Progenitor cell of endocrine pancreas (in vitro differentiated cells): ENCODE data around the gene SLC23A1. TPM values are rescaled to one million over a fixed set of nuclear protein-coding genes. Genes with fewer than 3 reads are reported as not detected.

Experiments
- DNase-seq: peaks from one replicate; pipeline ENCODE4 v3.0.0; 2021; ENCODE audit warnings: low spot score; ENCODE audit not compliant: unreplicated experiment
- H3K27ac Mint-ChIP-seq: 2 replicates; pipeline ENCODE4 v1.8.0; 2021; ENCODE audit warnings: mild to moderate bottlenecking, moderate library complexity, mixed read lengths
- H3K27me3 Mint-ChIP-seq: 2 replicates; pipeline ENCODE4 v1.8.0; 2021; ENCODE audit warnings: mixed read lengths
- H3K36me3 Mint-ChIP-seq: 2 replicates; pipeline ENCODE4 v1.8.0; 2022; ENCODE audit warnings: mixed read lengths; ENCODE audit not compliant: insufficient read depth
- H3K4me1 Mint-ChIP-seq: 2 replicates; pipeline ENCODE4 v1.8.0; 2021; ENCODE audit warnings: low read depth, mixed read lengths
- H3K4me3 Mint-ChIP-seq: 2 replicates; pipeline ENCODE4 v1.8.0; 2021; ENCODE audit warnings: low read depth, mild to moderate bottlenecking, moderate library complexity, mixed read lengths
- H3K9me3 Mint-ChIP-seq: 2 replicates; pipeline ENCODE4 v1.8.0; 2021; ENCODE audit warnings: low read depth, mixed read lengths
- long read RNA-seq: library from polyadenylated mRNA; unstranded; transcript quantifications from one replicate; pipeline ENCODE4 v2.0.0, GENCODE V29; 2020
- total RNA-seq: library from RNA; stranded (reverse); gene quantifications from 2 replicates; pipeline ENCODE4 v1.2.1, GENCODE V29; 2021
- TF ChIP-seq, protein P1 (sequence below): fragments of 200-600 bp; sonication (generic); IDR thresholded peaks from one replicate; pipeline ENCODE4 v1.5.0; 2021; ENCODE audit warnings: antibody characterized with exemption, mild to moderate bottlenecking; ENCODE audit not compliant: unreplicated experiment

Gene SLC23A1
- 0.20 and 0.48 TPM in 2 replicates for total RNA-seq
- long read RNA-seq, result 0 reads

DNA sequence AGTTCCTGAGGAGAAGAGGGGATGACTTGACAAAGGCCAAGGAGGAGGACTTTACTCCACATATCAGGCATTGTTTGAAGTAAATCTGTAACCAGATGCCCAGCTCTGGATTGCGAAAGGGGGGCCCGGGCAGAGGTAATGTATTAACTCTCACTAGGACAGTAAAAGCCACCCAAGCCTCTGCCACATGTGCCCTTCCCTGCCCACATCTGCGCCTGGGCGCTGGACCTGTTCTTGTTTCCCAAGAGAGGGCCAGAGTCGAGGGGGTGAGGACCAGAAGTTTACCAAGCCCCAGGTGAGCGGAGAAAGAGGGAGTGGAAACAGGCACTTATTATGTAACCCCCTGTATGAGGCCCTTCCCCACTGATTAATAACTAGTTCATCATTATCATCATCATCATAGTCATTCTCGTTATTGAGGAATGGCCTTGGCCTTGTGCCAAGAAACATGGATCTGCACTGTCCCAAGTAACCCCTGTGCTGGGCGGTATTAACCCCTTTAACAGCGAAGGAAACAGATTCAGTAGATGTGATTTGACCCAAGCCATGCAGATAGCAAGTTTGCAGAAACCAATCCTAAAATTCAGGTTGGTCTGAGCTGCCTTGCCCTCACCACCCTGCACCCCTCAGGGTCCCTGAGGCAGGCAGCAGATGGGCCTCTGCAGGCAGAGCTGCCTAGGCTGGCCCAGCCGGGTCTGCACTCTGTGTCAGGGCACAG is at the start of gene SLC23A1:
Gene SLC23A1, minus strand, starts transcription at position 23 of the 718 bp plus-strand sequence. CDS start 44 bp downstream, outside the sequence.
- Mint-ChIP-seq H3K4me3 (no peak within 1 kb of the TSS), H3K9me3 (no peaks in the 10 kb centered on the region), H3K4me1 (peaks cover 17% of the 10 kb centered on the region), H3K27me3 (peaks cover 3% of the 10 kb centered on the region), H3K36me3 (no peaks in the 10 kb centered on the region), H3K27ac (no peak within 1 kb of the TSS)
- TF ChIP-seq, protein P1, sequence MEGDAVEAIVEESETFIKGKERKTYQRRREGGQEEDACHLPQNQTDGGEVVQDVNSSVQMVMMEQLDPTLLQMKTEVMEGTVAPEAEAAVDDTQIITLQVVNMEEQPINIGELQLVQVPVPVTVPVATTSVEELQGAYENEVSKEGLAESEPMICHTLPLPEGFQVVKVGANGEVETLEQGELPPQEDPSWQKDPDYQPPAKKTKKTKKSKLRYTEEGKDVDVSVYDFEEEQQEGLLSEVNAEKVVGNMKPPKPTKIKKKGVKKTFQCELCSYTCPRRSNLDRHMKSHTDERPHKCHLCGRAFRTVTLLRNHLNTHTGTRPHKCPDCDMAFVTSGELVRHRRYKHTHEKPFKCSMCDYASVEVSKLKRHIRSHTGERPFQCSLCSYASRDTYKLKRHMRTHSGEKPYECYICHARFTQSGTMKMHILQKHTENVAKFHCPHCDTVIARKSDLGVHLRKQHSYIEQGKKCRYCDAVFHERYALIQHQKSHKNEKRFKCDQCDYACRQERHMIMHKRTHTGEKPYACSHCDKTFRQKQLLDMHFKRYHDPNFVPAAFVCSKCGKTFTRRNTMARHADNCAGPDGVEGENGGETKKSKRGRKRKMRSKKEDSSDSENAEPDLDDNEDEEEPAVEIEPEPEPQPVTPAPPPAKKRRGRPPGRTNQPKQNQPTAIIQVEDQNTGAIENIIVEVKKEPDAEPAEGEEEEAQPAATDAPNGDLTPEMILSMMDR, result no peak
- DNase-seq, result no peak

DNA sequence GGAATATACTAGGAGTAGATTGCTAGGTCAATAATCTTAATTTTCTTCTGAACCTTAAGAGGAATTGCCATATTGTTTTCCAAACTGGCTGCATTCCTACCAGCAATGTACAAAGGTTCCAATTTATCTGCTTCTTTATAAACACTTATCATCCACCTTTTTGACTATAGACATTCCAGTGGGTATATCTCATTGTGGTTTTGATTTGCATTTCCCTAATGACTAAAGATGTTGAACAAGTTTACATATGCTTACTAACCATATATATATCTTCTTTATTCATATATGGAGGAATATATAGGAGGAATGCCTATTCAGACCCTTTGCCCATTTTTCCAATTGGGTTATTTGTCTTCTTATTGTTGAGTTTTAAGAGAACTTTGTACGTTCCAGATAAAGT is 48.6 kb upstream of the SLC23A1 start:
- TF ChIP-seq, protein P1, result no peak
- H3K27ac Mint-ChIP-seq, result no peak overlapping the region
- H3K9me3 Mint-ChIP-seq, result no peaks in the 10 kb centered on the region
- peaks cover 9% of the 10 kb centered on the region for H3K36me3 Mint-ChIP-seq
- no peak for DNase-seq
- H3K4me1 Mint-ChIP-seq, result no peaks in the 10 kb centered on the region
- H3K4me3 Mint-ChIP-seq, result no peak overlapping the region
- H3K27me3 Mint-ChIP-seq, result no peaks in the 10 kb centered on the region

DNA sequence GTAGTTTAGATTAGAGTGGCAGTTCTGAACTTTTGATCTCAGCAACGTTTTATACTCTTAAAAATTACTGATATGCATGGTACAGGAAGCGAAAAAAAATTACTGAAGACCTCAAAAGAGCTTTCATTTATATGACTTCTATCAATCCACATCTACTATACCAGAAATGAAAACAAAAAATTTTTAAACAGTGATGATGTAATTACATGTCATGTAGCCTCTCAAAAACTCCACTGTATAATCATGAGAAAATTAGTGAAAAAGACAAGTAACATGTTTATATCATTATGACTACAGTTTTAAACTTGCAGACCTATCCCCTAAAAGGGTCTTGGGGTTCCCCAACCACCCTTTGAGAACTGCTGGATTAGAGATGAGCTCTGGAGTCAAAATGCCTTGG is 46.9 kb upstream of the SLC23A1 start:
- DNase-seq, result no peak
- no peak overlapping the region for H3K27ac Mint-ChIP-seq
- no peaks in the 10 kb centered on the region for H3K9me3 Mint-ChIP-seq
- peaks cover 9% of the 10 kb centered on the region for H3K36me3 Mint-ChIP-seq
- TF ChIP-seq, protein P1, result no peak
- no peaks in the 10 kb centered on the region for H3K27me3 Mint-ChIP-seq
- no peak overlapping the region for H3K4me3 Mint-ChIP-seq
- H3K4me1 Mint-ChIP-seq, result no peaks in the 10 kb centered on the region

DNA sequence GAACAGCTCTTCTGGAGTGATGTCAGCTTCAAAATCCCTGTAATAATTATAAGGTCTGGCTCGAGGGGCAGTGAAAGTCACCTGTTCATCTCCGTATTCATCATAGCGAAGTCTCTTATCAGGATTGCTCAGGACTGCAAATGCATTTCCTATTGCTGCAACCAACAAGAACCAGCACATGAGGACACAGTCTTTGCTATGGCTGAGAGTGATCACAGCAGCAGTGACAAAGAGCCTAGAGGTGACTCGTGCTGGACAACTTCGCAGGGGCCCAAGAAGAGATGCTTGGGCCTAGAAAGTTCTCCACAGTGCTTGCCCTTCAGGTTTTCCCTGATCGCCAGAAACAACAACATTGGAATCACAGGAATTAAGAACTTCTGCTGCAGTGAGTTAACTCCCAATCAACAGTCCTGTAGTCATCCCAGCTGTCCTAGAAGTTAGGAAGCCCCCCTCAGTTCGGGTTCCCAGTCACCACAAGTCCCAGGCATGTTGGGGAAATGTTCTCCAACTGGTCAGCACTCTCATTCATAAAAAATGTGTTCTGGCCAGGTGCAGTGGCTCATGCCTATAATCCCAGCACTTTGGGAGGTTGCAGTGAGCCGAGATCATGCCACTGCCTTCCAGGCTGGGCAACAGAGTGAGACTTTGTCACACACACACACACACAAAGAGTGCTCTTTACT is 43.2 kb upstream of the SLC23A1 start:
- H3K36me3 Mint-ChIP-seq, result peaks cover 17% of the 10 kb centered on the region
- no peak overlapping the region for H3K4me3 Mint-ChIP-seq
- no peak for DNase-seq
- no peaks in the 10 kb centered on the region for H3K4me1 Mint-ChIP-seq
- no peaks in the 10 kb centered on the region for H3K9me3 Mint-ChIP-seq
- no peak overlapping the region for H3K27ac Mint-ChIP-seq
- H3K27me3 Mint-ChIP-seq, result no peaks in the 10 kb centered on the region
- TF ChIP-seq, protein P1, result no peak

DNA sequence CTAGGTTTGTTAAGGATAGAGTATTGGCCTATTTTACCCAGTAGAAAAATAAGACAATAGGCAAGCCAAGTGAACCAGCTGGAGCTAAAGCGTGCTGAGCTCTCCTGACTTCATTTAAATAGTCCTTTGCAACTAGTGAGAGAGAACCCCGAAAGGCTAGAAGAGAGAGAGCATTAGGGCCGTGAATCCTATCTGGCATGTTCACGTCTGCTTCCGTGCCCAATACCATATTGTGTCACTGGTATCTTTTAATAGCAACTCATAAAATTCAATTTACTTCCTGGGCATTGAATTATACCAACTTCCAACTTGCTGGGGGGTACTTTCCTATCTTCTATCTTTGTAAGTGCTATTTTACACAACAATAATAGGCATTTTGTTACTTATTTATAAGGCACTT is 42.4 kb upstream of the SLC23A1 start:
- H3K27ac Mint-ChIP-seq, result no peak overlapping the region

More for the DNA sequence above, 42.4 kb upstream of the SLC23A1 start:
- H3K27me3 Mint-ChIP-seq, result no peaks in the 10 kb centered on the region
- no peaks in the 10 kb centered on the region for H3K9me3 Mint-ChIP-seq
- peaks cover 17% of the 10 kb centered on the region for H3K36me3 Mint-ChIP-seq
- DNase-seq, result no peak
- TF ChIP-seq, protein P1, result no peak
- H3K4me1 Mint-ChIP-seq, result no peaks in the 10 kb centered on the region
- no peak overlapping the region for H3K4me3 Mint-ChIP-seq
